Keratinocyte (primary cell): ENCODE data around the gene SLC38A3.

ENCODE experiments used
- CTCF ChIP-seq, 3 experiments: IDR thresholded peaks in 1 of 3; conservative IDR thresholded peaks in 1 of 3; optimal IDR thresholded peaks in 1 of 3; 2 replicates in 2 of 3; 3 replicates in 1 of 3; pipeline versions ENCODE3 to v1.5.1; 2011; ENCODE audit warnings: low read length in 3 of 3, mild to moderate bottlenecking in 3 of 3, moderate library complexity in 2 of 3, control low read depth in 1 of 3, inconsistent platforms in 1 of 3; ENCODE audit not compliant: insufficient read depth in 2 of 3; ENCODE audit errors: extremely low read depth in 1 of 3
- EZH2 ChIP-seq: IDR thresholded peaks from one replicate; pipeline ENCODE4 v1.6.1; 2012; ENCODE audit warnings: inconsistent platforms, mild to moderate bottlenecking, low read length, moderate library complexity

GRCh38 chr3:50181985-50182384 is 23.1 kb upstream of the SLC38A3 start:
- TF ChIP-seq EZH2 (no peak), CTCF (optimal IDR thresholded peaks at IDR 0.05 in 1 of 3, IDR thresholded peaks at IDR 0.05 in 1 of 3, conservative IDR thresholded peaks at IDR 0.05 in 1 of 3; ENCODE audit: extremely low read depth in 1 of 3, insufficient read depth in 2 of 3, low read length in 3 of 3) (no peak)
